GM21528 (cell line): ENCODE results near the gene PLSCR3.
"Not testable (repeated sequence)": the region's sequence is repeated elsewhere in the genome, so short reads cannot be mapped to it uniquely, and the experiment has no call there.

Experiments used
- ATAC-seq: cut with Tn5 transposase; IDR thresholded peaks from one replicate; pipeline ENCODE4 v1.9.1; 2021; ENCODE audit warnings: mild to moderate bottlenecking, moderate library complexity; ENCODE audit not compliant: unreplicated experiment, low FRiP score

The PLSCR3 gene

DNA sequence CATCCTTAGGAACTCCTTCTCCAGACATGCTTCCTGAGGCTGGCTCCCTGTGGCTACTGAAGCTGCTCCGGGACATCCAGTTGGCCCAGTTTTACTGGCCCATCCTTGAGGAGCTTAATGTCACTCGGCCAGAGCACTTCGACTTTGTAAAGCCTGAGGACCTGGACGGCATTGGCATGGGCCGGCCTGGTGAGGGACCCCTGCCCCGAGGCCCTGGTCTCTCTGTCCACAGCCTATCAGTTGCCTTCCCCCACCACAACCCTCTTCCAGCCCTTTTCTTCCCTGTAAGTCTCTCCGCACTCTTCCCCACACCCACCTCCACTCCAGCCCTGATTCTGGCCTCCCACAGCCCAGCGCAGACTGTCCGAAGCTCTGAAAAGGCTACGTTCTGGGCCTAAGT, 11.4 kb downstream of the PLSCR3 start:
- no peak for ATAC-seq

DNA sequence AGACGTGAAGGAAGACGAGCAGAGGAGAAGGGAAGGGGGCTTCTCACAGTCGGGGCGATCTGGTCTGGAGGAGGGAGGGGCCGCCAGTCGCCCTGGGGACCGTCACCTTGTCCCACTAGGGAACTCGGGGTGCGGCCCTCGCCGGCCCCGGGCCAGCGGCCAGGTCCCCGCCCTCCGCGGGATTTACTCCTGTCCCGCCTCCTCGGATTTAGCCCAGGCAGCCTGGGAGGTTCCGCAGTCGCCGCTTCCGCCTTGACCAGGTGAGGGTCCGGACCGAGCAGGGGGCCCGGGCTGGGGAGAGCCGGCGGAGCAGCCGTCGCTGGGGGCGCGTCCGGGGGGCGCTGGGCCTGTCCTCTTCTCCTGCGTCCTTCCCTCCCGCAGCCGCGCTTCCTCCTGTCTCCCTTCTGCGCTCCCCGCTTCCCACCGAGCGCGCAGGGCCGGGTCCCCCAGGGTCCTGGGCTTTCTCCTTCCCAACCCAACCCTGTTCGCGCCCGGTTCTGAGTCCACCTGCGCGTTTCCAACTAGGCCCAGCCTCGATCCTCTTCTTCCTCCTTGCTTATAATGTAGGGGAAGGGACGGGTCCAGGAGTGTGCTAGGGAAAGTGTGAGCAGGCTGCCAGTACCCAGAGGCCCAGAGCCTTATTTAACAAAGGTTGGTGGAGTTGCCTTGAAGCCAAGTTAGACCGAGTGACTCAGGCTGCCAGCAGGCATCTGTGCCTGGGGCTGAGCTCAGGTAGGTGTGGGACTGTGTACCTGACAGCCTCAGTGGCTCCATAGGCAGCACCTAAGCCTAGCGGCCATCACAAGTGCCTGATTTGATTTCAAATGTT, 13.3 kb downstream of the PLSCR3 start, which contains the start of gene TNK1:
Gene TNK1, plus strand, starts transcription at position 235 of the 829 bp plus-strand sequence. CDS start 1,838 bp downstream, outside the sequence.
- ATAC-seq, result no peak

GRCh38 chr17:7380321-7380720, 14.0 kb downstream of the PLSCR3 start:
- no peak for ATAC-seq

DNA sequence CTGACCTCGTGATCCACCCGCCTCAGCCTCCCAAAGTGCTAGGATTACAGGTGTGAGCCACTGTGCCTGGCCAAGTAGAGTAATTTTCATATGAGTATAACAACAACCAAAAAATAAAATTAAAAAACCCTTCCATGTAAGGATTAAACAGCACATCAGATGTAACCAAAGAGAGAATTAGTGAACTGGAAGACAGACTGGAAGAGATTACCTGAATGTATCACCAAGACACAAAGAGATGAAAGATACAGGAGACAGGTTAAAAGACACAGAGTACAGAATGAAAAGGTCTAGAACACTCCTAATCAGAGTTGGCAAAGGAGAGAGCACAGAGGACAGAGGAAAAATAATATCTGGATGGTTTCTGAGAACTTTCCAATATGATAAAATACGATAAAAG, 15.2 kb downstream of the PLSCR3 start:
- ATAC-seq, result no peak

GRCh38 chr17:7374353-7374752, 20.0 kb downstream of the PLSCR3 start:
- no peak for ATAC-seq

- no peak for ATAC-seq
Observed at GRCh38 chr17:7370853-7371252, 23.5 kb downstream of the PLSCR3 start.

- ATAC-seq, result no peak
Observed at GRCh38 chr17:7369825-7370224, 24.5 kb downstream of the PLSCR3 start.

GRCh38 chr17:7368599-7368994, 25.7 kb downstream of the PLSCR3 start:
- ATAC-seq, result not testable (repeated sequence)

GRCh38 chr17:7367918-7368598, 26.3 kb downstream of the PLSCR3 start:
- ATAC-seq, result no peak

DNA sequence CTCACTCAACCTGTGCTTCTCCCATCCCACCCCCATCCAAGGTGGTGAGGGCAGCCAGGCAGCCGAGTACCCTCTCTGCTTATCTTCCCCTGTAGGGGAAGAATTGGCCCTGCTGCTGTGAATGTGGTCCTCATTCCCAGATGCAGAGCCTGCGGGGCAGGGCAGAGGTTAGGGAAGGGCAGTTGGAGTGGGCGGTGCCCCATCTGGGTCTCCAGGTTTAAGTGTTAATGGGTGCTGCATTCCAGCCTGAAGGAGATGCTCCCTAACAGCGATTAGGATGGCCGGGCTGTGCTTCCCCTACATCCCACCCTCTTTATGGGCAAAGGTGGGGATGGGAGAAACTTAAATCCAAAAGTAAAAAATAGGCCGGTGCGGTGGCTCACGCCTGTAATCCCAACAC, 27.2 kb downstream of the PLSCR3 start:
- ATAC-seq, result no peak

DNA sequence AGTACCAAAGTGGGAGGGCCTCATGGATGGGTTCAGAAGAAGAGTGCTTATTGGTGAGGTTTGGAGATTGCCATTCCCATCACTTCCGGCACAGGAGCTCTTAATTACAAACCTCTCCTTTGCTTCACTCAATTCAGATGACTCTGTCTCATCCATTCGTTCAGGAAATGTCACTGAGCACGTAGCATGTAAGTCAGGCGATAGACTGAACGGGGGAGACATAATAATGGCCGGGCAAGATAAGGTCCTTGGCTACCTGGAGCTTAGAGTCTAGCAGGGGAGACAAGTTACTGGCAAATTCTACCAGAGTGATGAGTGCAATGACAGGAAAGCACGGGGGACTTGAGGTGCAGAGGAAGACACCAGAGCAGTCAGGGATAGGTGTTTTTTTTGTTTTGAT, 28.4 kb downstream of the PLSCR3 start:
- not testable (repeated sequence) for ATAC-seq

DNA sequence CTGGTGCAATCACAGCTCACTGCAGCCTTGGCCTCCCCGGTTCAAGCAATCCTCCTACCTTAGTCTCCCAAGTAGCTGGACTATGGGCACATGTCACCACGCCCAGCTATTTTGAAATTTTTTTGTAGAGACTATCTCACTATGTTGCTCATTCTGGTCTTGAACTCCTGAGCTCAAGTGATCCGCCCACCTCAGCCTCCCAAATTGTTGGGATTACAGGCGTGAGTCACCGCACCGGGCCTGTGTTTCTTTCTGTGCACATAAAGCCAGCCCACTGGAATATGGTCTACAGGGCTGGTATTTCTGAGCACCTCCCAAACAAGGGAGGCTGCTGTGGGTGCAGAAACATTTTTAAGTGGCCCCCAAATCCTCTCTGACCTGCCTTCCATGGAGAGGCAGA, 31.0 kb downstream of the PLSCR3 start:
- no peak for ATAC-seq

DNA sequence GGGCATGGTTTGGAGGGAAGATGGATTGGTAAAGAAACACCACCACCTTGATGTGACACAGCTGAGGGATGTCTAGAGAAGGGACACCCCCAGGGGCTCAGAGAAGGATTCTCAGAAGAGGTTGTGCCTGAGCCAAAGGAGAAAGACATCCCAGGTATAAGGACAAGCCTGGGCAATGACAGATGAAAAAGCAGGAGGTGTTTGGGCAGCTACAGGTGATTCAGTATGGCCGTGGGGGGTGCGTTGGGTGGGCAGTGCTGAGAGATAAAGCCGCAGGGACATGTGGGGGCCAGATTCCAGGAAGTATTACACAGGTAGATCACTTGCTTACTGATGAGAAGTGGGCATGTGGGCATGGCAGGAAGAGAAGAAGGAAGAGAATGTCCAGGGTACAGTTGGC, 32.4 kb downstream of the PLSCR3 start:
- no peak for ATAC-seq

DNA sequence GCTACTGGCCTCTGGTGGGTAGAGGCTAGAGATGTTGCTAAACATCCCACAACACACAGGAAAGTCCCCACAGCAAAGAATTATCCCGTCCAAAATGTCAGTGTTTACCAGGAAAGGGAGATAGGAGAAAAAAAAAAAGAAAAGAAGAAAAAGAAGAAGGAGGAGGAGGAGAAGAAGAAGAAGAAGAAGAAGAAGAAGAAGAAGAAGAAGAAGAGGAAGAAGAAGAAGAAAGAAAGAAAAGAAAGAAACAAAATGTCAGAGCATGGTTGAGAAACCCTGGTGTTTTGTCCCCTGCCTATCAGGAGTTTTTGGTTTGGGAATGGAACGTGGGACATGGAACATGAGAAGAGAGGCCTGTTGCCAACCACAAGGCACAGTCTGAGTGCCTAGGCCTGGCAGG, 36.9 kb downstream of the PLSCR3 start:
- ATAC-seq, result no peak

DNA sequence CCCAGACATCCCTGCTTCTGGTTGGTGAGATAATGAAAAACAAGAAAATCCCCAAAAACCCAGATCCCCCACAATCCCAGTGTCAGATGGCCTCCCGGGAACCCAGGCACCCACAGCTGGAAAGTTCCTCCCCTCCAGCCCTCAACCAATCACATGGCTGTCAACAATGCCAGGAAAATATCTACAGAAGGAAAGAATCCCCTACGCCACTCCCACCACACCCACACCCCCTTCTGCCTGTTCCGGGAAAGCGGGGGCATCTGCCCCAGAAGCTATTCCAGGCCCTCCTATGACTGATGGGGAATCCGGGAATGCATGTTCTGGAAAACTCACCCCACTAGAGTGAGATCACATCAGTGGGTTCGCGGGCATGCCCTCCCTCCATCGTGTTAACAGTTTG, 37.6 kb downstream of the PLSCR3 start:
- no peak for ATAC-seq

- ATAC-seq, result no peak
Observed at GRCh38 chr17:7356072-7356549, 38.2 kb downstream of the PLSCR3 start.

GRCh38 chr17:7355573-7355972, 38.8 kb downstream of the PLSCR3 start:
- no peak for ATAC-seq

DNA sequence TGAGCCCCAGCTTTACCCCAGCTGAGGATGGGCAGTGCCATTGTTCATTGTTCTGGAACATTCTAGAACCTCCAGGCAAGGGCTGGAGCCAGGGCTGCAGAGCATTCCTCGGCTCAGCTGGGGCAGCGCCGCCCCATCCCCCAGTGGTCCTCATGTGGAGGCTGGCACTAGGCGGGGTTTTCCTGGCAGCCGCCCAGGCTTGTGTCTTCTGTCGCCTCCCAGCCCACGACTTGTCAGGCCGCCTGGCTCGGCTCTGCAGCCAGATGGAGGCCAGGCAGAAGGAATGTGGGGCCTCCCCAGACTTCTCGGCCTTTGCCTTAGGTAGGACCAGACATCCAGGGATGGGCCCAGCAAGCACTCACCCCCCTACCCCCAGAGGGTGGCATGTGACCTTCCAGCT, 39.3 kb downstream of the PLSCR3 start, which contains the start of gene TMEM95:
Gene TMEM95, plus strand, starts transcription at position 104 of the 400 bp plus-strand sequence. Its CDS starts 49 bp downstream, at position 153.
- no peak for ATAC-seq

DNA sequence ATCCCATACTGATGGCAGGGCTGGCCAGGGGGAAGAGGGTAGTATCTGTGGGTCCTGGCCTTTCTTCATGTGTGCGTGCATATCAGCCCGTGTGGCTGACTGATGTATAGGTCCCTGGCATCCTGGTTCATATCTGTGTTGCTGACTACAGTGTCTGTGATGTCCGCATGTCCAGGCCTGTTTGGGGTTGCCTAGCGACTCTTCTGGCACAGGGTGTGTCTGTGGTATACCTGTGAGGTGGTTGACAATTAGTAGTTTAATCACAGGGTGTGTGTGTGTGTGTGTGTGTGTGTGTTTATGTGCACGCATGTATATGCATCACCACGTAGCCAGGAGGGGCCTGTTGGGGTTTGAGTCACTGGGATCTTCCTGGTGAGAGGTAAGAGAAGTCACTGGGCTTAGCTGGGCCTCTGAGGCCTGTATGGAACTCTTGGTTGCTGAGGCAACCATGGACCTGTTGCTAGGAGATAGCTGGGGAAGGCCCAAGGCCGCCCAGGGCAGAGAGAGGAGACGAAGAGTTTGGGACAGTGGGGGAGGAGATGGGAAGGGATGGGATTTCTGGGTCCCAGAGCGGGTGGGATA, 40.0 kb downstream of the PLSCR3 start:
- ATAC-seq, result no peak

- no peak for ATAC-seq
Observed at GRCh38 chr17:7352910-7353635, 41.3 kb downstream of the PLSCR3 start.

DNA sequence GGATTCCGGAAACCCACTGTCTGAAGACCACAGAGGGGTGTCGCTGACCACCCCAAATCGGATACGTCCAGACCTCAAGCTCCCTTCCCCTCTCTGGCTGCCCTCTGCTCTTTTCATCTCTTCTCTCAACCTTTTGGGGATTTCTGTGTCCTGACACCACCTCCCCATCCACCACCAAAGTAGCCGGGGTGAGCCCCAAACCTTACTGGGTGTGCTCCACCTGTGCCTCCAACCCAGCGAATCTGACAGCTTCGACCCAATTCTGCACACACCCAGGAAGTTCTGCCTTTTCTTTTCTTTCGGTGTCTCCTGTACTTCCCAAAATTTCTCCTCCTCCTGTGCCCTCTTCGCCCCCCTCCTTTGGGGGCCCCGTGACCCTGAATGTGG, 41.8 kb downstream of the PLSCR3 start:
- no peak for ATAC-seq
